Femur (tissue), 1 donor: ENCODE data around the gene KCNIP4.

Experiments used
- DNase-seq: peaks from one replicate; pipeline ENCODE4 v3.0.0-alpha.2; 2017

Gene KCNIP4

GRCh38 chr4:21753084-21753760 lies 195.3 kb downstream of the KCNIP4 start:
- DNase-seq: no peak

- DNase-seq: no peak
Observed at GRCh38 chr4:21752616-21753015, 196.0 kb downstream of the KCNIP4 start.

DNA sequence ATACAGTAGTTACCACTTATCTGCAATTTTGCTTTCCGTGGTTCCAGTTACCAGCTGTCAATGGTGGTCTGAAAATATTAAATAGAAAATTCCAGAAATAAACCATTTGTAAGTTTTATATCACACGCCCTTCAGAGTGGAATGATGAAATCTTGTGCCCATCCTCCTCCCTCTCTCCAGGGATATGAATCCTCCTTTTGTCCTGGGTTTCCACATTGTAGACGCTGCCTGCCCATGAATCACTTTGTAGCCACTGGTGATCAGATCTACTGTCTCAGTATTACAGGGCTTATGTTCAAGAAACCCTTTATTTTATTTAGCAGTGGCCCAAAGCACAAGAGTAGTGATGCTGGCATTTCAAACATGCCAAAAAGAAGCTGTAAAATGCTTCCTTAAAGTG lies 198.6 kb downstream of the KCNIP4 start:
- no peak for DNase-seq

- no peak for DNase-seq
Observed at GRCh38 chr4:21749412-21749811, 199.2 kb downstream of the KCNIP4 start.

DNA sequence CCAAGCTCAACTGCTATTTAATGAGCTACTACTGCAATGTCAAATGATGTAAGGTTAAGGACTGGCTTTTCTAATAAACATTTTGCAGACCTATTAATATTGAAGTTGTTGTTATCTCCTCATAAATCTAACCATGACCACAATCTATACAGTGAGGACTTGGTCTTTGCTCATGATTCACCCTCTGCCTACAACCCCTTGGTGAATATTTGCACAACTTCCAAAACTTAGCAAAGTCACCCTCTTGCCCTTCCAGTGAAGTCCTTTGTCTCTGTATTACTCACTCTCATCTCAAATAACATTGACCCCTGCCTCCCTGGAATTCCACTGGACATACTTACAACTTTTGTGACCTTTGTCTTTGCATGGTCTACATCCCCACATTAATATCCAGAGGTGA lies 204.5 kb downstream of the KCNIP4 start:
- no peak for DNase-seq

DNA sequence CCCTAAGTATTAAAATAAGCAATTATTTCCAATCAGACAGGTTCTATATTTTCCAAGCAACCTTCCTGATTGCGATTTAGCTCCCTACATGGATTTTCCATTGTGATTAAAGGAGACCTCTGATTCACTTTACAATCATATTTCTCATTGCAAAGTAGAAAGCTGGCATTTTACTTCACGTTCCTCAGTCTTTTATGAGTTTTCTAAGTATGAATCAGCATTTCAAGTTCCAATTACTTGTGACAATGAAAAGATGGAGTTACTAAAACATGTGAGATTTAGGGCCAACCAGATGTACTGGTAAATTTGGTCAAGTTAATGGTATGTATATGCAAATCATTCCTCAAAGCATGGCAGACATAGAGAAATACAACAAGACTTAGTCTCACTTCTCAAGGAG lies 206.2 kb downstream of the KCNIP4 start:
- DNase-seq: no peak

- DNase-seq: no peak
Observed at GRCh38 chr4:21738821-21739220, 209.8 kb downstream of the KCNIP4 start.

DNA sequence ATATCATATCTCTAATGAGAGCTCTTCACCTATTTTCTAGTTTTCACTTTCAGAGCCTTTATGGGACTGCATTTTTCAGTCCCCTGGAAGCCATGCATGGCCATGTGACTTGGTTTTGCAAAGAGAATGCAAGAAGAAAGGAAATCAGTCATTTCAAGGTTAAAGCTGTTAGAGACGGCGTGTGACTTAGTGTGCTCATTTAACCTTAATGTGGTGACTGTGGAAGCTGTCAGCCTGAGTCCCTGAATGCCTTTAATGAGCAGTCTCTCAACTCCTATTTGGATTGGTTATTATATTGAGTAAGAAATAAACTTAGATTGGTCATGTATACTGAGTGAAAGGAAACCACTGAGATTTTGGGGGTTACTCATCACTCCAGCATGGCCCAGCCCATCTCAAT lies 212.7 kb downstream of the KCNIP4 start:
- DNase-seq: no peak

DNA sequence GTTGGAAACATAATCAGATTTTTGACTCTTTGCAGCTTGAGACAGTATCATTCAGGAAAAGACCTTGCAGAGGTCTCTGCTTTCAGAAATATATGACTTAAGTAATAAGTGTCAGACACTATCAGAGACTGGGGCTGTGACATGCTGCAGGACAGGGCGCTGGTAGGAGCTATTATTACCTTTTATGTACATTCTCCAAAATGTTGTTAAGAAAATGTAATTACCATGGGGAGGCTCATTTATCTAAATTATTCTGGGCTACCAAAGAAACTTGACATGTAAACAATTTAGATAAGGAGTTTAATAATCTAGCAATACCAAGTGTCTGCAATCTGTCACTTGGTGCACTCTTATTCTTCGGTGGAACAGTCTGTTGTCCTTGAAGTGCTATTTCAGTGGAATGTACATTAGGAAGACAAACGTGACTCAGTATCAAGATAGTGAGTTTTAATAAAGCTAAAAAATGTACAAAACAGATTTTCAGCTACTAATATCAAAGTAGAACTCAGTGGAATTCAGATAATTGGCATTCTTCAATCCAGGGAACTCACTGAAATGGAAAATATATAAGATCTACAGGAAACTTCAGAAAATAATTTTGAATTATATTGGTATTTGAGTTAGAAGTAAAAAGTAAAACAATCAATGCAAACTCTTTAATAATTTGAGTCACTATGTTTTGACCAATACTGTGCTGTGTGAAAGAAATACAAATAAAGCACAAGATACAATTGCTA lies 214.5 kb downstream of the KCNIP4 start:
- DNase-seq: no peak

DNA sequence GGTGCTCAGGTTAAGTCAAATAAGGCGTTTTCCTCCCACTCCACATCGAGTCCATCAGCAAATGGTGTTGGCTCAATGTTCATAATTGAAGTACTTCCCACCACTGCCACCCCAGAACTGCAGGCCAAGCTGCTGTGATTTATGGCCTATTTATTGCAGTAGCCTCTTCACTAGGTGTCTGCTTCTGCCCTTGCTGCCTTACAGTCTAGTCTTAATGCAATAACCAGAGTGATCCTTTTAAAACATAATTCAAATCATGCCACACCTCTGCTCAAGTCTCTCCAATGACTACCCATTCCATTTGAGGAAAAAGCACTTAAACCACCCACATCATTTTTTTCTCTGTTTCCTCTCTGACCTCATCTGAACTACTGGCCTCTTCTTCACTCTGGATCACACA lies 220.3 kb downstream of the KCNIP4 start:
- DNase-seq: no peak

DNA sequence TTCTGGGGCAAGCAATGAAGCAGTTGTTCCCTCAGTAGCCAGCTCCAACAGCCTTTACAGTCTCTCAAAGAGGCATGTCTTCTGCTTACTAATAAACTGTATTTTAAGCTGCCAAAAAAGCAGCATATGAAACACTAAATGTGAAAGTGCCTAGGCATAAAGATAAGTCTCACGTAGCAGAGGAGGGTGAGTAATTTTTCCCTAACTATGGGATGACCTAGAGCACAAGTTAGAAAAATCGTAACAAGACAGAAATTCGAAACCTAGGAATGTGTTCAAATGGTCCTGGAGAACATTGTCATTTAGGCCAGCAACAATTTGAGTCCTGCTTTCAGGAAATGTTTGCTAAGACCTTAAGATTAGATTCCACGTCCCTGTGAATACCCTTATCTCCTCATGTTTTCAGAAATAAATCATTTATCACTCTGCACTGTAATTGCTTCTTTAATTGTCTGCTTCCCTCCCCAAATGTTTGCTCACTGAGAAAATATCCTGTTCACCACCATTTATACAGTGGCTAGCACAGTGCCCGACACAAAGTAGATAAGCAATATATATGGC lies 222.2 kb downstream of the KCNIP4 start:
- no peak for DNase-seq

GRCh38 chr4:21722157-21722839 lies 226.3 kb downstream of the KCNIP4 start:
- DNase-seq: no peak

DNA sequence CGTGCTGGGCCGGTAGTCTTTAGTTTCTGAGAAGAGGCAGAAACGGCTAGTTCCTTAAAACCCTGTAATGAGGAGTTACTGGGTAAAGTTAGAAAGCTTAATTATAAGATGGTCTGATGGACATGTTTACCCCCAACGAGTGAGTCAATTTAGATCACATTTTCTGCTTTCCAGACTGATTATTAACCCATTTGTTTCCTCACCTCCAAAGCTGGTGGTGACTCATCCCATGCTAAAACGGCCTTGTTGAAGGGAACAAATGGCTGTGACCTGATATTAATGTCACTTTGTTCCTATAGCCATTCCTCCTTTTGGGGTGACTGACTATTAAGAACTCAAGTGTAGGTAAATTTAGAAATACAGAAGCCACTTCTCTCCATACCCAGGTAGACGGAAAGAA lies 232.0 kb downstream of the KCNIP4 start:
- no peak for DNase-seq

DNA sequence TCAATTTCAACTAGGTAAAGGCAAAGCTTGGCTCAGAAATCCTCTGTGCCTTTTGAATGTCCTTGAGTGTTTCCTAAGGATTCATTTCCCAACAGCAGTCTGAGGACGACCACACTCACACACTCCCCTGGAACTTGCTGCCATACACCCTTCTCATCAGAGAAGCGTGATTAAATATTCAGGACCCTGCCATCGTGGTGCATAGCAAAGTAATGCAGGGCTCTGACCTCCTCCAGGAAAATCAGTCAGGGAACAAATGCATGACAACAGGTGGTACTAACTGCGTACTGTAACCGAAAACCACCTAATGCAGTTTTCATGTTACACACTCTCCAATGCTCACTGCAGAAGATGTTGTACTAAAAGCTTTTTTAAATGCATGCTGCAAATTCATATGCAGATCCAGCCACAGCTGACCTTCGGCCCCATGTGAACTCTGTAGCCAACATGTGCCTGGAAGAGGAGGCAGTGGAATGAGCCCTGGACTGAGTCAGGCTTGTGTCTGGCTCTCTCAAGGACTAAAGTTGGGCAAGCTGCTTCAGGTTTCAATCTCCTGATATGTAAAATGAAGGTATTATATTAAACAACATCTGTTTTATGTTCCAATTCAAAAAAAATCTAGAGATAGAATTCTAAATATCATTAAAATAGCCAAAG lies 238.3 kb downstream of the KCNIP4 start:
- no peak for DNase-seq

DNA sequence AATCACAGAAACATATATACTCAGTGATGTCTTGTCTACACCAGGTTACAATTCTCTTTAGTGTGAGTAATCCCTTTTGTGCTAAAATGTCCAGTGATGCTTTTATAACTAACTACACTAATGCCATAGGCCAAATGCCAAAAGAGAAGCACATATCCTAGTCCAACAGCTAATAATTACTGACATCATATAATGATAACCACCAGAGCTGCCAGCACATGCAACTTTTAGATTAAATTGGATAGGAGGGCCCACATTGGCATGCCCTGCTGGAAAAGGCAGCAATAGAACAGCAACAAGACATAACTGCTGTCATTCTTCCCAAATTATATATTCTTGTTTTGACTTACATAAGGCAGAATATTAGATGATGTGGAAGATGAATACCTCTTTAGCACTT lies 238.8 kb downstream of the KCNIP4 start:
- DNase-seq: no peak

DNA sequence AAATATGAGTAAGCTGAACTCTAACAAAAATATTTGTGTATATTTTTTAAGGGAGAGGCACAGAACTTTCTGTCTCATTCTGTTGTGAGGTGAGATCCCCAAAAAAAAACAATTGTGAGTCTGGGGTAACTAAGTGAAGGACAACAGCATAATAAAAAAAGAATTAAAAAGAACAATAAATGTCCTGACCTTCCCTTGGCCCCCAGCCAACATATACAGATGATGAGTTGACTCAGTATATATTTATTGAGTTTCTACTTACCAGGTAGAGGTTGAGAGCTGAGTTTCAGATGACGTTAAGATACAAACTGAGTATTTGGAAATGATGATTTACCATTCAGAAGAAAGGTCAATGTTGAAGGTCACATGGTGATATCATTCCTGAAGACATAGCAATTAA lies 239.5 kb downstream of the KCNIP4 start:
- DNase-seq: no peak

GRCh38 chr4:21699446-21699845 lies 249.1 kb downstream of the KCNIP4 start:
- DNase-seq: no peak

DNA sequence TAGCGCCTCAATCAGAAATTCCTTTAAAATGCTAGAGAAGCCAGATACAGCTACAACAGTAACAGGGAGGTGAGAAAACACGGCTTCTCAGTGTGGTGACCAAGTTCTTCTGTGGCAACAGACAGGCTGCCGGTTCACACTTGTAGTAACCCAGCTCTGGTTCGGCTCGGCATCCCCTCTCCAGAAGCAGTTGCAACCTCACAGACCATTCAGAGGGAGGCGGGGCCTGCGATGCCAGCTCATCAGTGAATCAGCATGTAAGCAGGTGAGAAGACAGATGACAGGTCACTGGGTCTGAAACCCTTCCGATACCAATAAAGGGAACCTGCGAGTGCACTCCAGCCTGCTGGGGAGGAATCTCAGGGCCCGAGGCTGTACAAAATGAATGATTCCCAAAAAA lies 251.0 kb downstream of the KCNIP4 start:
- DNase-seq: no peak

- DNase-seq: no peak
Observed at GRCh38 chr4:21695141-21695540, 253.4 kb downstream of the KCNIP4 start.

GRCh38 chr4:21692241-21692640 lies 256.3 kb downstream of the KCNIP4 start:
- no peak for DNase-seq

- no peak for DNase-seq
Observed at GRCh38 chr4:21688596-21689265, 259.8 kb downstream of the KCNIP4 start.

DNA sequence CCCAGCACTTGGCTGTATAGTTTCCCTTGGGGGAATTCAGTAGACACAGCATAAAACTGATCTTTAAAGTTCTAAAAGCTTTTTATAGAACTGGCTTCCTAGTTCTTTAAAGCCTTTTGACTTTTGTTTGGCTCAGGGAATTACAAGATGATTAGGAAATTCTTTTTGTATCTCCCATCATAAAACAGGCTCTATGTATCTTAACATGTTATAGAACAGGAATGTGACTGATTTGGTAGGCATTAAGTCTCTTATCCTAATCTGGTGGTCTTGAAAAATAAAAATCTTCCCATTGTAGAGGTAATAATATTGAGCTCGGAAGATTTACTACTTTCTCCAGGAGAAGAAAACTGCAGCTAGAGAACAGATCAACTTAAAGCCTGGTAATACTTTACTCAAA lies 262.7 kb downstream of the KCNIP4 start:
- no peak for DNase-seq
